IPS DF 4.7 (cell line): ENCODE measurements around the gene POMC.
"Not testable (repeated sequence)": the region's sequence is repeated elsewhere in the genome, so short reads cannot be mapped to it uniquely, and the experiment has no call there.

Experiments
- DNase-seq: peaks from one replicate; pipeline ENCODE4 v3.0.0-alpha.2; 2013; ENCODE audit warnings: low spot score; ENCODE audit errors: extremely low read depth

The POMC gene

GRCh38 chr2:25168256-25169072 is at the start of gene POMC:
Gene POMC, minus strand, starts transcription at chr2:25168580. Its CDS starts 3,808 bp downstream, at chr2:25164772.
- no peak for DNase-seq

- no peak for DNase-seq
Observed at GRCh38 chr2:25218100-25218499, 49.7 kb upstream of the POMC start.

- DNase-seq, result no peak
Observed at GRCh38 chr2:25215948-25216679, 47.7 kb upstream of the POMC start.

GRCh38 chr2:25215232-25215631 is 46.9 kb upstream of the POMC start:
- no peak for DNase-seq

- DNase-seq, result no peak
Observed at GRCh38 chr2:25213229-25213628, 44.8 kb upstream of the POMC start.

- DNase-seq, result not testable (repeated sequence)
Observed at GRCh38 chr2:25210923-25211322, 42.5 kb upstream of the POMC start.

GRCh38 chr2:25207078-25207545 is 38.7 kb upstream of the POMC start:
- no peak for DNase-seq

GRCh38 chr2:25204190-25204838 is 35.9 kb upstream of the POMC start:
- DNase-seq, result no peak

GRCh38 chr2:25202275-25202674 is 33.9 kb upstream of the POMC start:
- DNase-seq, result no peak

GRCh38 chr2:25201794-25202193 is 33.4 kb upstream of the POMC start:
- DNase-seq, result no peak

GRCh38 chr2:25201265-25201664 is 32.9 kb upstream of the POMC start:
- no peak for DNase-seq

GRCh38 chr2:25198576-25198975 is 30.2 kb upstream of the POMC start:
- DNase-seq, result no peak

- no peak for DNase-seq
Observed at GRCh38 chr2:25198209-25198525, 29.8 kb upstream of the POMC start.

GRCh38 chr2:25197336-25198208 is 29.2 kb upstream of the POMC start:
- DNase-seq, result no peak

GRCh38 chr2:25194576-25195122 is 26.3 kb upstream of the POMC start:
- DNase-seq, result no peak

GRCh38 chr2:25190536-25190935 is 22.2 kb upstream of the POMC start:
- DNase-seq, result no peak

GRCh38 chr2:25188405-25188804 is 20.0 kb upstream of the POMC start:
- no peak for DNase-seq

GRCh38 chr2:25187729-25188350 is 19.5 kb upstream of the POMC start:
- DNase-seq, result no peak

- DNase-seq, result no peak
Observed at GRCh38 chr2:25184254-25184653, 15.9 kb upstream of the POMC start.

- DNase-seq, result no peak
Observed at GRCh38 chr2:25178976-25179375, 10.6 kb upstream of the POMC start.

- no peak for DNase-seq
Observed at GRCh38 chr2:25177211-25177611, 8.8 kb upstream of the POMC start.
